Liver (tissue), 9 donors: ENCODE results near the gene SHC2. TPM values are rescaled to one million over a fixed set of nuclear protein-coding genes. Genes with fewer than 3 reads are reported as not detected.

ENCODE experiments used
- DNase-seq: peaks from one replicate; pipeline ENCODE4 v3.0.0-alpha.2; 2017; ENCODE audit warnings: low spot score
- H3K27ac ChIP-seq, 2 donors: one replicate each; pipeline ENCODE4 v1.7.0; 2013; ENCODE audit warnings: inconsistent platforms in 2 of 2, low read length in 2 of 2, control low read depth in 1 of 2, low read depth in 1 of 2, mild to moderate bottlenecking in 1 of 2
- H3K27me3 ChIP-seq, 4 donors: one replicate each; pipeline versions ENCODE4 v1.6.1 to v1.7.0; 2013; ENCODE audit warnings: low read length in 3 of 4, inconsistent platforms in 1 of 4, mild to moderate bottlenecking in 1 of 4, moderate library complexity in 1 of 4; ENCODE audit not compliant: control insufficient read depth in 4 of 4, insufficient read depth in 4 of 4
- H3K36me3 ChIP-seq, 4 donors: one replicate each; pipeline versions ENCODE4 v1.6.1 to v1.7.0; 2013; ENCODE audit warnings: low read length in 3 of 4, mild to moderate bottlenecking in 3 of 4, low read depth in 1 of 4, moderate library complexity in 1 of 4; ENCODE audit not compliant: control insufficient read depth in 4 of 4, insufficient read depth in 3 of 4
- H3K4me1 ChIP-seq, 4 donors: one replicate each; pipeline versions ENCODE4 v1.6.1 to v1.7.0; 2013; ENCODE audit warnings: low read length in 3 of 4, mild to moderate bottlenecking in 3 of 4, moderate library complexity in 1 of 4; ENCODE audit not compliant: control insufficient read depth in 4 of 4, insufficient read depth in 4 of 4
- H3K4me3 ChIP-seq, 3 donors: one replicate each; pipeline versions ENCODE4 v1.6.1 to v1.7.0; 2013; ENCODE audit warnings: low read length in 3 of 3, control low read depth in 1 of 3, low read depth in 1 of 3, mild to moderate bottlenecking in 1 of 3
- H3K9ac ChIP-seq, 2 donors: one replicate each; pipeline ENCODE4 v1.7.0; 2013; ENCODE audit warnings: low read length in 2 of 2, mild to moderate bottlenecking in 2 of 2, moderate library complexity in 2 of 2, control low read depth in 1 of 2, low read depth in 1 of 2
- H3K9me3 ChIP-seq, 4 donors: one replicate each; pipeline versions ENCODE4 v1.6.1 to v1.7.0; 2013; ENCODE audit warnings: low read length in 3 of 4; ENCODE audit not compliant: control insufficient read depth in 4 of 4
- ATF3 ChIP-seq: IDR thresholded peaks from 2 replicates; pipeline ENCODE4 v1.6.1; 2016; ENCODE audit warnings: antibody characterized with exemption
- CTCF ChIP-seq: fragments of 150-350 bp; IDR thresholded peaks from 2 replicates; pipeline ENCODE4 v1.5.1; 2017; ENCODE audit warnings: improper control_type of control experiment, low read depth, low read length; ENCODE audit not compliant: missing input control
- EGR1 ChIP-seq, 2 donors: IDR thresholded peaks; 2 replicates each; pipeline ENCODE4 v1.6.1; 2016 to 2018; ENCODE audit warnings: antibody characterized with exemption in 2 of 2, low read depth in 2 of 2
- FOXA1 ChIP-seq: IDR thresholded peaks from 2 replicates; pipeline ENCODE4 v1.6.1; 2016; ENCODE audit warnings: antibody characterized with exemption
- FOXA2 ChIP-seq: IDR thresholded peaks from 2 replicates; pipeline ENCODE4 v1.6.1; 2016; ENCODE audit warnings: antibody characterized with exemption
- GABPA ChIP-seq, 2 donors: IDR thresholded peaks in 1 of 2; conservative IDR thresholded peaks in 1 of 2; 2 replicates each; pipeline ENCODE4 v1.6.1; 2016; ENCODE audit warnings: antibody characterized with exemption in 2 of 2, mild to moderate bottlenecking in 1 of 2, moderate library complexity in 1 of 2
- HNF4A ChIP-seq, 2 donors: conservative IDR thresholded peaks; 2 replicates each; pipeline ENCODE4 v1.6.1; 2016; ENCODE audit warnings: antibody characterized with exemption in 2 of 2, mild to moderate bottlenecking in 2 of 2
- JUND ChIP-seq, 2 donors: IDR thresholded peaks; 2 replicates each; pipeline ENCODE4 v1.6.1; 2016; ENCODE audit warnings: antibody characterized with exemption in 2 of 2
- MAX ChIP-seq: IDR thresholded peaks from 2 replicates; pipeline ENCODE4 v1.6.1; 2016; ENCODE audit warnings: antibody characterized with exemption
- NR2F2 ChIP-seq: IDR thresholded peaks from 2 replicates; pipeline ENCODE4 v1.6.1; 2016; ENCODE audit warnings: antibody characterized with exemption
- RAD21 ChIP-seq, 2 donors: IDR thresholded peaks; 2 replicates each; pipeline ENCODE4 v1.6.1; 2016; ENCODE audit warnings: antibody characterized with exemption in 2 of 2, mild to moderate bottlenecking in 2 of 2
- REST ChIP-seq: IDR thresholded peaks from 2 replicates; pipeline ENCODE4 v1.6.1; 2016; ENCODE audit warnings: antibody characterized with exemption, mild to moderate bottlenecking
- TAF1 ChIP-seq: conservative IDR thresholded peaks from 2 replicates; pipeline ENCODE4 v1.6.1; 2016; ENCODE audit warnings: antibody characterized with exemption, mild to moderate bottlenecking
- YY1 ChIP-seq: IDR thresholded peaks from 2 replicates; pipeline ENCODE4 v1.6.1; 2016; ENCODE audit warnings: antibody characterized with exemption, mild to moderate bottlenecking
- ZBTB33 ChIP-seq: IDR thresholded peaks from 2 replicates; pipeline ENCODE4 v1.6.1; 2016; ENCODE audit warnings: antibody characterized with exemption
- WGBS: extraction: QIAGEN DNeasy Blood & Tissue Kit; methylation state at CpG from one replicate; pipeline ENCODE4 v1.1.7; 2013; 5-methylcytosine and 5-hydroxymethylcytosine counted together
- polyA plus RNA-seq, 2 donors: library from polyadenylated mRNA; stranded (reverse) in 1 of 2; unstranded in 1 of 2; fragments of 200-250 nt in 1 of 2; fragments of >200 nt in 1 of 2; fragmentation: Nextera tagmentation in 1 of 2; extraction: Ambion mirVana in 1 of 2; gene quantifications; one replicate each; pipeline versions ENCODE4 v1.2.1 to v1.2.3, GENCODE V29; 2013 to 2015
- total RNA-seq, 2 donors: library from RNA; depleted of rRNA; stranded (reverse); fragments of >200 nt; gene quantifications; one replicate each; pipeline ENCODE4 v1.2.3, GENCODE V29; 2014
- donor health status: healthy.
- donor health status: healthy.
- donor health status: healthy.
- donor health status: healthy.
- donor health status: healthy.

SHC2 gene
- total and polyA plus RNA-seq, 4 donors: 15.6 to 43.0 (median 23.0) TPM

GRCh38 chr19:367561-367960 is 93.3 kb downstream of the SHC2 start:
- Histone ChIP-seq H3K4me1 (no peaks in the 10 kb centered on the region), H3K4me3 (no peak overlapping the region), H3K36me3 (no peaks in the 10 kb centered on the region), H3K9me3 (no peaks in the 10 kb centered on the region), H3K27ac (no peak overlapping the region), H3K9ac (no peak overlapping the region), H3K27me3 (peaks cover 0 to 6% (median 0%) of the 10 kb centered on the region in 4 donors)
- no peak for DNase-seq
- no peak for TF ChIP-seq JUND (IDR thresholded peaks at IDR 0.05)
- no peak for TF ChIP-seq GABPA (IDR thresholded peaks at IDR 0.05 in 1 of 2, conservative IDR thresholded peaks at IDR 0.05 in 1 of 2)
- TF ChIP-seq FOXA2: no peak
- no peak for TF ChIP-seq CTCF
- no peak for TF ChIP-seq ATF3
- TF ChIP-seq RAD21 (IDR thresholded peaks at IDR 0.05): no peak
- 85% methylated on average over 14 of the region's 14 CpGs for WGBS

GRCh38 chr19:366951-367350 is 93.9 kb downstream of the SHC2 start:
- 90% methylated on average over 8 of the region's 8 CpGs for WGBS
- Histone ChIP-seq H3K4me3 (no peak overlapping the region), H3K27ac (no peak overlapping the region), H3K4me1 (no peaks in the 10 kb centered on the region), H3K27me3 (peaks cover 0 to 3% (median 0%) of the 10 kb centered on the region in 4 donors), H3K36me3 (no peaks in the 10 kb centered on the region), H3K9me3 (no peaks in the 10 kb centered on the region), H3K9ac (no peak overlapping the region)
- no peak for DNase-seq
- TF ChIP-seq EGR1 (IDR thresholded peaks at IDR 0.05; ENCODE audit: low read depth in 2 of 2) (no peak), REST (no peak), FOXA2 (no peak), HNF4A (conservative IDR thresholded peaks at IDR 0.05) (no peak), ATF3 (no peak), GABPA (IDR thresholded peaks at IDR 0.05 in 1 of 2, conservative IDR thresholded peaks at IDR 0.05 in 1 of 2) (no peak), YY1 (no peak), NR2F2 (no peak), MAX (no peak), FOXA1 (no peak), ZBTB33 (no peak), TAF1 (no peak), CTCF (no peak), JUND (IDR thresholded peaks at IDR 0.05) (no peak)
